ENCODE data around the gene SLC5A10. TPM values are rescaled to one million over a fixed set of nuclear protein-coding genes. Genes with fewer than 3 reads are reported as not detected.

SLC5A10 gene
- total RNA-seq, 2 experiments from 2014 or later, result not detected

- ATAC-seq (ENCODE audit: poor library complexity) (no peak), DNase-seq (peak in 1 of 14 experiments; percentile 34)
- Histone ChIP-seq H3K4me1 (ENCODE audit: insufficient read depth, low read length) (peaks cover 60% of the 10 kb centered on the region), H3K4me3 (ENCODE audit: low read length) (no peak overlapping the region), H3K27me3 (ENCODE audit: control insufficient read depth in 1 of 2, insufficient read depth in 2 of 2, low read length in 2 of 2) (no peaks in the 10 kb centered on the region), H3K9me3 (ENCODE audit: control insufficient read depth in 1 of 2, insufficient read depth in 1 of 2, low read length in 2 of 2) (no peaks in the 10 kb centered on the region), H3K36me3 (ENCODE audit: insufficient read depth, low read length) (peaks cover 5% of the 10 kb centered on the region), H3K27ac (ENCODE audit: low read depth in 1 of 2, low read length in 2 of 2) (no peak overlapping the region)
- Mint-ChIP-seq H3K9me3 (no peaks in the 10 kb centered on the region), H3K27ac (peak overlapping the region; percentile 83), H3K27me3 (no peaks in the 10 kb centered on the region), H3K4me1 (ENCODE audit: low read depth) (peaks cover 30% of the 10 kb centered on the region), H3K4me3 (no peak overlapping the region), H3K36me3 (ENCODE audit: low read depth) (peaks cover 3% of the 10 kb centered on the region)
- no peak for TF ChIP-seq CTCF (IDR thresholded peaks at IDR 0.05)
- intact Hi-C loops (cut with DNase I, micrococcal nuclease), result loop anchor here in 1 of 2 experiments (2.0 to 10.0 kb wide), 4 partner anchors 19 to 363 kb away; partner anchors contain the start of gene B9D1
- CTCF ChIA-PET, result no interaction called here
- POLR2A ChIA-PET, result interaction anchor here (1.5 kb wide), 1 partner anchor 22 kb away, joined by 11 read pairs; no protein-coding TSS in a partner anchor
Measured at GRCh38 chr17:19001907-19002590, 50.1 kb downstream of the SLC5A10 start.

GRCh38 chr17:19002805-19003542 is 51.0 kb downstream of the SLC5A10 start:
- no peak overlapping the region for H3K27ac ChIP-seq (ENCODE audit: low read depth in 1 of 2, low read length in 2 of 2)
- ATAC-seq (ENCODE audit: poor library complexity) (peak; percentile 40), DNase-seq (peak in 5 of 14 experiments; percentile 24 to 60 (median 35))
- Mint-ChIP-seq H3K27ac (peak overlapping the region; percentile 83), H3K4me1 (ENCODE audit: low read depth) (peaks cover 30% of the 10 kb centered on the region), H3K9me3 (no peaks in the 10 kb centered on the region), H3K36me3 (ENCODE audit: low read depth) (no peaks in the 10 kb centered on the region), H3K4me3 (peak overlapping the region; percentile 97), H3K27me3 (no peaks in the 10 kb centered on the region)
- POLR2A ChIA-PET, result interaction anchor here (1.2 to 1.5 kb wide), 3 partner anchors 8 to 48 kb away, joined by 4 to 11 read pairs (median 6); no protein-coding TSS in a partner anchor
- no peaks in the 10 kb centered on the region for H3K27me3 ChIP-seq (ENCODE audit: control insufficient read depth in 1 of 2, insufficient read depth in 2 of 2, low read length in 2 of 2)
- H3K4me3 ChIP-seq (ENCODE audit: low read length), result peak overlapping the region; percentile 67
- intact Hi-C loops (cut with DNase I, micrococcal nuclease), result loop anchor here in 1 of 2 experiments (5.0 to 10.0 kb wide), 3 partner anchors 46 to 362 kb away; partner anchors contain the start of gene B9D1
- no peaks in the 10 kb centered on the region for H3K9me3 ChIP-seq (ENCODE audit: control insufficient read depth in 1 of 2, insufficient read depth in 1 of 2, low read length in 2 of 2)
- H3K4me1 ChIP-seq (ENCODE audit: insufficient read depth, low read length), result peaks cover 60% of the 10 kb centered on the region
- H3K36me3 ChIP-seq (ENCODE audit: insufficient read depth, low read length), result peaks cover 5% of the 10 kb centered on the region
- no peak for TF ChIP-seq CTCF (IDR thresholded peaks at IDR 0.05)
- CTCF ChIA-PET, result interaction anchor here (1.5 kb wide), 1 partner anchor 377 kb away, joined by 3 read pairs; no protein-coding TSS in a partner anchor
